ENCODE data around the gene OR6P1.
A peak's percentile ranks its signal among the peaks of the same experiment; 100 is the strongest.

The OR6P1 gene

GRCh38 chr1:158570480-158570879, at the start of gene OR6P1:
Gene OR6P1, minus strand, starts transcription at chr1:158570580. Its CDS starts 6,976 bp downstream, at chr1:158563604.
- no peak for DNase-seq

DNA sequence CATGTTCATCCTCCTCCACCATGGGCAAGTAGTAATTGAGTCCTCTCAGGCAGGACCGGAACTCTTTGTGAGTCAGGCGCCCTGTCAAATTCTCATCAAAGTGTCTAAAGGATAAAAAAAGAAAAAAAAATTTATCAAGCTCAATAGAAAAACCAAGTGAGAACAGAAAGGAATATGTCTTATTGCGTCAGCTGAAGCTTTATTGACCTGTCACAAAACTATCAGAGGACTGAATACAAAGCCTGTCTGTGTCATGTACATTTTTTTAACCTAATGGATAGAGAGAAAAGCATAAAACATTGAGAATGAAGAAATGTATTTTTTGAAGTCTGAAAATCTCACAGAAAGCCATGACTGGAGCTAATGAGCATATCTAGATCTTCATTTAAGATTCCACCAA, 43.4 kb upstream of the OR6P1 start:
- no peak for DNase-seq

DNA sequence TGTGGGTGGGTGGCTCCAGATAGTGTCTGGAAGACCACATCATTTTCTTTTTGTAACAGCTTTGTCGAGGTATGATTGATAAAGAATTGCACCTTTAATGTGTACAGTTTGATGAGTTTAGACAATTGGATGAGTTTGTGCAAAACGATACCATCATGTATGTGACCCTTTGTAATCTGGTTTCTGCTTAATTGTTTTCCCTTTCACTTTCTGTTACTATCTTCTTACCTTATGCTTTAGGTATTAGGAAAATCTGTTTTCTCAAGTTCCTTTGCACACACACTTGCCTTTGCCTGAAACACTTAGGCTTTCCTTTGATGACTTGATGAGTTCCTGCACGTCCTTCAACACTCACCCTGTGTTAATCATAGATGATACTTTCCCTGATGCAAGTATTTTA, 41.5 kb upstream of the OR6P1 start:
- DNase-seq: no peak

DNA sequence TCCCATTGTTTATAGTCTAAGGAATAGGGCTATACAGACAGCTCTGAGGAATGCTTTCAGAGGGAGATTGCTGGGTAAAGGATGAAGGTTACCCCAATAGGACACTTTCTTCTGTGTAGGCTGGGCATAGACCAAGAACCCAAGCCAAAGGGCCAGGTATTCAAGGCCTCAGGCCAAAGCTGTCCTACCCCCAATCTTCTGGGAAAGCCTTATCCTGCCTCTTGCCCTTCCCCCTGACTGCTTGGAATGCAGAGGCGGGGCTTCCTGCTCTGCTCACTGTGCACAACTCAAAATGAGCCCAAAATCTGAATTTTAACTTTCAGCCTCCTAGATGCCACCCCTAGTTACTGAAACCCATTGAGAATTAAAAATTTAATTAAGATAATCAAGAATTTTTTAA, 36.9 kb upstream of the OR6P1 start:
- DNase-seq: no peak

- no peak for DNase-seq
Observed at GRCh38 chr1:158604968-158605367, 34.6 kb upstream of the OR6P1 start, which contains the start of gene OR10Z1. Gene OR10Z1, plus strand, starts transcription at chr1:158605268. Its CDS starts 1,171 bp downstream, at chr1:158606439.

GRCh38 chr1:158600735-158601134, 30.4 kb upstream of the OR6P1 start:
- no peak for DNase-seq

DNA sequence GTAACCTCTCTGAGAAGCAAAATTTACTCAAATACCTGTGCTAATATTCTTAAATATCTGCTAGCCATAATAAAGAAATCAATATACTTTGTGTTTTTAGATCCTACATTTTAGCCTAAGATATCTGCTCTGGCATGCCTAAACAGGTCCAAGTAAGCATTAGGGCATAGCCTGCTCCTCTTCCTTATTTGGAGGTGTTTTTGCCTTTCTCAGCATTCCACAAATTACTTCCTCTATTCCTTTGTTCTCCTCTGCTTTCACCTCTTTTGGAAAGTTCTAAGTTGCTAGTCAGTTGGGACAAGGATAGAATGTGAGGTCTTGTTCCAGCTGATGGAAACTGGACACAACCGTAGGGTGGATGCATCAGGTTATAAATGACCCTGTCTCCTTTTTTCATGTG, 16.6 kb upstream of the OR6P1 start:
- DNase-seq: no peak

DNA sequence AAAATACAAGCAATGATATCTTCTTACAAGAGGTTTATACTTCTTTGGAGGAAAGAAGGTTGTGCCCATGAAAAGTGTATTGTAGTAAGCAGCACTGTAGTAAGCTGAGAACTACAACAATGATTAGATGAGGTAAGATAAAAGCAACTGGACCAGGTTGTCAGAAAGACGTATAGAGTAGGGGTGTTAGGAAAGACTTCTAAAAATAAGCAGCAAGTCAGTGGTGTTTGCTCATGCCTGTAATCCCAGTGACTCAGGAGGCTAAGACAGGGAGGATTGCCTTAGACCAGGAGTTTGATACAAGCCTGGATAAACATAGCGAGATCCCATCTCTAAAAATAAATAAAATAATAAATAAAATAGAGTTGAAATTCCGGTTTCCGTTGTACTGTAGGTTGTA, 13.6 kb upstream of the OR6P1 start:
- no peak for DNase-seq

GRCh38 chr1:158579733-158580132, 9.4 kb upstream of the OR6P1 start, which contains the start of gene OR10X1:
Gene OR10X1, minus strand, starts transcription at chr1:158579899. Its CDS starts 0 bp downstream, at chr1:158579899.
- no peak for DNase-seq

- no peak for DNase-seq
Observed at GRCh38 chr1:158577561-158577960, 7.2 kb upstream of the OR6P1 start.

DNA sequence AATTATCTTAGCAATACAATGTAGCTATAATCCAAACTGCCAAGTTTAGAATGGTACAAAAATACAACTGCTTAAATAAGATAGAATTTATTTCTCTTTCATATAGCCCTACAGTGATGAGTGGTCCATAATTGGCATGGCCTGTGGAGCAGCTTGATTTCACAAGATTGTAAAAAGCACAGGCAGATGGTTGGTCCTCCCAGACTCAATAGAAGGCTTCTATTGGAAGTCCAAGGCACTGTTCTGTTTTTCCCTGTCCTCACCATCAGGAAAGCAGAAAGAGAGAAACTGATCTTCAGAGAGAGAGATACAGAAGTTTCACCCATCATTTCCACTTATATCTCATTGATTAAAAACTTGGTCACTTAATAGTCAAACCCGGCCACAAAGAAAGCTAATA, 1.8 kb upstream of the OR6P1 start:
- no peak for DNase-seq

GRCh38 chr1:158564608-158565007, 5.8 kb downstream of the OR6P1 start:
- DNase-seq: peak; percentile 90

DNA sequence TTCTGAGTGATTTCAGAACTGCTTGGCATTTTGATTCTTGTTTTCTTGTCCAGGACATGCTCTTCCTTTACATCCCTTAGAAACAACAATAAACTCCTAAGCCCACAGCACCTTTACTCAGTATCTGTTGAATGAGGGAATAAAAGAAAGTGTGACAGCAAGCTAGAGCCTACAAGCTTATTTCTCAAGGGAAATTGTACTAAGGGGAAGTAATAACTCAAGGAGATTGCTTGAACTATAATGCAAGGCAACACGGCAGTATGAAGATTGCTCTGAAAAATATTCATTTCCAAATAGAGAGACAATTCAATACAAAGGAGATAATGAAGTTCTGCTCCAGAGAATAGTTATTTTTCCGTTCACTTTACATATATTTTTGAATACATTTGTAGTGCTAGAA, 6.5 kb downstream of the OR6P1 start:
- DNase-seq: peak; percentile 78

DNA sequence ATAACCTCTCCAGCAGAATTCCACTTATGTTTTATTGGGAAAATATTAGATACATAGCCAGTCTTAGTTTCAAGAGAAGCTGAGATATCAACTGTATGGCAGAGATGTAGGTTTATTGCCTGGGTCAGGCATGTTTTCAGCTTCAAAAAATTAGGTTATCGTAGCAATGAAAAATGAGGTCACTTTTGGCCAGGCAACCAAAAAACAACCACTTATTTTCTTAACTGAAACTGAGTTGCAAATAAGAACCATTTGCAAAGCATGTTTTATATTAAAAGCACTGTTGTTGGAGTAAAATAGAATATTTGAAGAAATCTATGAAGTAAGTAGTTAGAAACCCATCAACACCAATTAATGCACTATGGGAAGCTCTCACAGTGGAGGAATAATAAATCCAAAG, 10.7 kb downstream of the OR6P1 start:
- no peak for DNase-seq

- DNase-seq: no peak
Observed at GRCh38 chr1:158554352-158554751, 16.0 kb downstream of the OR6P1 start, which contains the start of gene OR6Y1. Gene OR6Y1, minus strand, starts transcription at chr1:158554405. Its CDS starts 6,300 bp downstream, at chr1:158548105.

DNA sequence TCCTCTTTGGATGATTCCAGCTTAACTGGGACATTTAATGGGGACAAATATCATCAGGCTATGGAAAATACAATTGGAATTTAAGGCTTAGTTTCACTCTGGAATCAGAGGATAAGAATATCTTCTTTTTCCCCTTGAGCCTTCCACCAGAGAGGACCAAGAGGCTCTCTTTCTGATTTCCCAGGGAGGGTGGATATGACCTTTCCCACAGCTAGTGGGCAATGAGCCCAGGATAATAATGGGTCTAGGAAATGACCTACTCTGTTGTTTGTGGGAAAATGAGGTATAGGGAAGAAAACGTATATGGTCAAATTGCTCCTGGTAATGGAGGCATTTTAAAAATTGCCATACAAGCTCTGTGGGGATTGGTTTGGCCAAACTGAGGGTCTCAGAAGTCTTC, 18.1 kb downstream of the OR6P1 start:
- DNase-seq: no peak

- no peak for DNase-seq
Observed at GRCh38 chr1:158547533-158547932, 22.8 kb downstream of the OR6P1 start.

DNA sequence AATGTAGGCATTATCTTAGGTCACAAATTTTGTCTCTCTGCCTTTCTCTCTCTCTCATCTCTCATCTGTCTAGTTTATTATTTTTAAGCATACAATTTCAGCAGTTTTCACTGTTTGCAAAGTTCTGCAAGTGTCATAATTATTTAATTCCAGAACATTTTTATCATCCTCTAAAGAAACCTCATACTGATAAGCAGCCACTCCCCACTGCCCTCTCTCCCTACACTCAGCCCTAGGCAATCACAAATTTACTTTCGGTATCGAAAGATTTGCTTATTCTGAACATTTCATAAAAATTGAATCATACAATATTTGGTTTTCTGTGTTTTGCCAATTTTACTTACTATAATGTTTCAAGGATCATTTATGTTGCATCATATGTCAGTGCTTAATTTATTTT, 32.8 kb downstream of the OR6P1 start:
- DNase-seq: no peak

DNA sequence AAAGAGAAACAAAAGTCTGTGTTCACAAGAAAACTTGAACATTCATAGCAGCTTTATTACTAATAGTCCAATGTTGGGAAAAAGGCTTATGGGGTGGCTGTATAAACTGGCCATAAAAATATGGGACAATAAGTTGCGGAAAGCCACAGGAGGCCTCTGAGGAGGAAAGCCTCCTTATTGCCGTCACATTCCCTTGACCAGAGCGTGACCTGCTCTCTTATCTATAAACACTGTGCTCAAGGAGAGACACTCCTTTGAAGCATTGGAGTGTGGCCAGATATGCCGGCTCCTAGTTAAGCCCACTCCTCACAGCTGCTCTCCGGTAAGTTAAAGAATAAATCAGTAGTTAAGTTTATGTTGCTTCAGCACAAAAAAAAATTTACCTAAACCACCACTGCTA, 35.9 kb downstream of the OR6P1 start:
- DNase-seq: no peak

- DNase-seq: no peak
Observed at GRCh38 chr1:158527190-158527815, 43.1 kb downstream of the OR6P1 start.

DNA sequence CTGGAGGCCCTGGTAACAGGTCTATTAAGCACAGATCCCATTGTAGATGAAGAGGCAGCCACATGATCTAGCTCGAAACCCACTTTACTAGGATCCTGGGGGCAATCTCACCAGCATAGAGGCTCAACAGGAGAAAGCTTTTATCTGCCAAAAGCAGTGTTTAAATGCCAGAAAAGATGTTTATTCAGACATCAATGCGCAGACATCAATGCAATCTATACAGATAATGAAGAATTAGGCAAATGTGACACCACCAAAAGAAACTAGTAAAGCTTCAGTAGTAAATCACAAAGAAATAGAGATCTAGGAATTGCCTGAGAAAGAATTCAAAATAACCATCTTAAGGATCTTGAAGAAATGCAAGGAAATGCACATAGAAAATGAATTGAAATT, 48.7 kb downstream of the OR6P1 start:
- DNase-seq: no peak

DNA sequence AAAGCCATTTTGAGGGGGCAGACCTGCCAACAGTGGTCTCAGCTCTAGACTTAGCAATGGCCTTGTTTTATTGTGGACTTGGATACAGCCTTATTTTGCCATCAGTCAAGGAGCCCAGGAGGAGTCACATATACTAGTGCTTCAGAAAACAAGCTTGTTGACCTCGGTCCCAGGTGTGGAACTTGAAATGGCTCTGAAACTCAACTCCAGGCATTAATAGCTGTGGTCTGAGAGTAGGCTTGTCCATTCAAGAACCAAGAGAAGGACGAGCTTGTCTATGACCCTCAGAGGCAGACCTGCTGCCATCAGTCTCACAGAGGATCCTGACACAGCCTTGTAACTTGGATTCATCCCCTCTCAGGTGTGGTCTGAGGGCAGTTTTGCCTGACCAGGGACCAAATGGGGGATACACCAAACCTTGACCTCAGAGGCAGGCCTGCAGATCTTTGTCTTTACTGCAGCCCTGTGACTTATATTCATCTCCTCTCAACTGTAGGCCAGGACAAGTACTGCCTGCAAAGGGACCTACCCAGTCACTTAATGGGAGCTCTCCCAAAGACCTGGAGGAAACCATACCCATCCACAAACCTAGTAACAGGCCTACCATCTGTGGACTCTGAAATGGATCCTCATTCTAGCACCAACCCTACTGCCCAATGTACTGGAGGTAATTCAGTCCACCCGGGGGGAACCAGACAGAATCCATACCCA, 49.3 kb downstream of the OR6P1 start:
- no peak for DNase-seq

- no peak for DNase-seq
Observed at GRCh38 chr1:158520021-158520420, 50.4 kb downstream of the OR6P1 start.

DNA sequence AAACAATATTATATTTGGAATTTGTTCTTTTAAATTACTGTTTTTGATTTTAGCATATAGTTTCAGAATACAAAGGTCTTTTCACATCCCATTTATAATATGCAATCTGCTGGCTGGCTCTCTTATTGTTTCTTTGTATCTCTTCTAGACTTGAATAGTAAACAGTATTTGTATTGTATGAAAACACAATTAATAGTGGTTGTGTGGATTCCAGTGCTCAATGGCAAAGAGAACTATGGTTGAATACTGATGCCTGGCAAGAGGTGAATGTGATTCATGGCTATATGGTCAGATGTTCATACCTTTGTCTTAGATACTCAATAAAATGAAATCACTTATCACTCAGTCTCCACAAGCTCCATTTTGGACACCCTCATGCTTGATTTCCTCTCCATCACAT, 53.4 kb downstream of the OR6P1 start:
- no peak for DNase-seq
